ENCODE data around the gene LRP4. TPM values are rescaled to one million over a fixed set of nuclear protein-coding genes. Genes with fewer than 3 reads are reported as not detected.
A peak's percentile ranks its signal among the peaks of the same experiment; 100 is the strongest.

Gene LRP4
- polyA plus RNA-seq, 1 donor from 2014 or later = not detected

DNA sequence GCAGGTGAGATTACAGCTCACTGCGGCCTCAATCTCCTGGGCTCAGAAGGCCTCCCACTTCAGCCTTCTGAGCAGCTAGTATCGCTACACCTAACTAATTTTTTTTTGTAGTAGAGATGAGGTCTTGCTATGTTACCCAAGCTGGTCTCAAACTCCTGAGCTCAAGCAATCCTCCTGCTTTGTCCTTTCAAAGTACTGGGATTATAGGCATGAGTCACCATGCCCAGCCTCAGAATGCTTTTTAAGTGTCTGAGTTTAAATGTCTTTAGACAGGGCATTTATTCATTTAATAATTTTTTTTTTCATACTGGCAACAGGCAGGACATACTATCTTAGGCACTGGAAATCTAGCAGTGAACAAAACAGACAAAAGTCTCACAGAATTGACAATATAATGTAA lies 27.7 kb downstream of the LRP4 start:
- Mint-ChIP-seq H3K9me3 (no peaks in the 10 kb centered on the region), H3K27me3 (peaks cover 3% of the 10 kb centered on the region), H3K4me1 (no peaks in the 10 kb centered on the region), H3K36me3 (no peaks in the 10 kb centered on the region), H3K27ac (no peak overlapping the region), H3K4me3 (no peak overlapping the region)

DNA sequence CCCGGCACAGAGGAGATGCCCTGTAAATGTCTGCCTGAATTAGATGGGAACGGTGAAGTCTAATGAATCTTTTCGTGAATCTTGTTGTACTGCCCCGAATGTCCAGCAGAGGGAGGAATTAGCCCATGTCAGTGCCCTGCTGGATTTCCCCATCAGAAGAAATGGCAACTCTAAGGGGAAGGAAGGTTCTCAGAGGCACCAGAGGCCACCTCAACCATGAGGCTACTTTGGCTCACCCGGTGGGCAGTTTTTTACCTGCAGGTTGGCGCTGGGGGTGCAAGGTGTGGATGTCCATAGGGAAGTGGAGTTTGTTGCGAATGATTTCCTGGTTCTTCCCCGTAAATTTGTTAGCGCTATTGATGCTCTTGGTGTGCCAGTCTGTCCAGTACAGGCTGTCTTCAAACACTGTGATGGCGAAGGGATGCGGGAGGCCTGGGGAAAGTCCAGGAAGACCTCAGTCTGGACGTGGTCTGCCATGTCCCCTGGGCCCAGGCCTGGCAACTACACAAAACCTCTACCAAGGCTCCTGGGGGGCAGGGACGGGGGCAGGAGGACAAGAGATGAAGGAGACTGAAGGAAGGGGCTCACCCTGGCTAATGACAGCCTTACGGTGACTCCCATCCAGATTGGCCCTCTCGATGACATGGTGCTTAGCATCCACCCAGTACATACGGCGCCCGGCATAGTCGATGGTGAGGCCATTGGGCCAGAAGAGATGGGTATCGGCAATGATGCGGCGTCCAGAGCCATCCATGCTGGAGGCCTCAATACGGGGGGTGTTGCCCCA lies 28.5 kb downstream of the LRP4 start:
- H3K36me3 Mint-ChIP-seq = no peaks in the 10 kb centered on the region
- no peak overlapping the region for H3K4me3 Mint-ChIP-seq
- peaks cover 3% of the 10 kb centered on the region for H3K27me3 Mint-ChIP-seq
- H3K27ac Mint-ChIP-seq = no peak overlapping the region
- no peaks in the 10 kb centered on the region for H3K9me3 Mint-ChIP-seq
- no peaks in the 10 kb centered on the region for H3K4me1 Mint-ChIP-seq

DNA sequence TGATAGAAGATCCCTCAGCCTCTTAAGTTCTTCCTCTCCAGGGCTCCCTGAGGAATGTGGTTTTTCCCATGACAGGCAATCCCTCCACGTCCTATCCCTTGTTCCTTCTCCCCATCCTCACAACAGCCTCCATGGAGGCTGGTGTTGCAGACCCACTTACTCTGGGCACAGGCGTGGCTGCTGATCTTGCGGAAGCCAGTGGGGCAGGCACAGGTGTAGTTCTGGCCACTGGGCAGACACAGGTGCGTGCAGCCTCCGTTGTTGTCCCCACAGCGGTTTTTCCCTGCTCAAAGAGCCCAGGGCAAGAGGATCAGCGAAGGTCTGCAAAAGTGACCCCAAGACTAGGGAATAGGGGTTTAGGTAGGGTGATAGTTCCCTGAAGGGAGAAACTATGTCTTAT lies 29.1 kb downstream of the LRP4 start:
- H3K36me3 Mint-ChIP-seq = no peaks in the 10 kb centered on the region
- no peaks in the 10 kb centered on the region for H3K9me3 Mint-ChIP-seq
- H3K4me1 Mint-ChIP-seq = no peaks in the 10 kb centered on the region
- peak overlapping the region in 1 of 3 donors; percentile 64 for H3K27ac Mint-ChIP-seq
- H3K27me3 Mint-ChIP-seq = peaks cover 3% of the 10 kb centered on the region
- H3K4me3 Mint-ChIP-seq = no peak overlapping the region

DNA sequence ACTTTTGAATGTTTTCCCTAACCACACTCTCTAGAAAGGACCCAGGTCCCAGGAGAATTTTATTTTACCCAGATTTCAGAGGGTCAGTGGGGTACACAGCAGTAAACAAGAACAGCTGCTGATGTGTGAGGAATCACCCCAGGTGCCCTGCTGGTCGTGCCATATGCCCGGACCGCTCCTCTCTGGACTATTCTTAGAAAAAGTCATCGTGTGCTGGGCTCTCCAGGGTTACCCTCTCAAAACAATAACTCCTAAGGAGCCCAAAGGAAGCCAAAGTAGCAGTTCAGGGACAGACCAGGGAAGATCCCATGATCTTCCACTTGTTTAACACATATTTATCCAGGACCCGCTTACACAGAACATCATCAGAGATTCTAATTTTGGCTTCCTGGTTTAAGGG lies 29.7 kb downstream of the LRP4 start:
- H3K9me3 Mint-ChIP-seq = no peaks in the 10 kb centered on the region
- no peaks in the 10 kb centered on the region for H3K36me3 Mint-ChIP-seq
- H3K4me1 Mint-ChIP-seq = no peaks in the 10 kb centered on the region
- no peak overlapping the region for H3K27ac Mint-ChIP-seq
- peaks cover 3% of the 10 kb centered on the region for H3K27me3 Mint-ChIP-seq
- no peak overlapping the region for H3K4me3 Mint-ChIP-seq

DNA sequence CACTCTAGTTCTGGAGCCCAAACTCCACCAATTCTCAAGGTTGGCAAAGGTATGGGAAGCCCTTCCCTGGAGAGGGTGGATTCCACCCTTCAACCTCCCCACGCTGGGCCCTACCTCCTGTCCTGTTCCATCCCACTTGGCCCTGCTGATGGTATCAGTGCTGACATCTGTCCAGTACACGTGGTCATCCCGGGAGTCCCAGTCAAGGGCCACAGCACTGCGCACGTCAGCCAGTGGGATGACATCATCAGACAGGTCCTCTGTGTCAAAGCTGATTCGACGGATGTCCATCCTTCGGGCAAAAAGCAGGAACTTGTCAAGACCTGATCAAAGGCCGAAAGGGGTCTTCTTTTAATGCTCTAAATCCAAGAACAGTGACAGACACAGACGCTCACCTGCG lies 32.1 kb downstream of the LRP4 start:
- no peak overlapping the region for H3K27ac Mint-ChIP-seq
- peaks cover 0 to 2% (median 0%) of the 10 kb centered on the region in 3 donors for H3K9me3 Mint-ChIP-seq
- H3K4me1 Mint-ChIP-seq = no peaks in the 10 kb centered on the region
- H3K36me3 Mint-ChIP-seq = peaks cover 3% of the 10 kb centered on the region
- H3K27me3 Mint-ChIP-seq = peaks cover 3% of the 10 kb centered on the region
- H3K4me3 Mint-ChIP-seq = no peak overlapping the region

DNA sequence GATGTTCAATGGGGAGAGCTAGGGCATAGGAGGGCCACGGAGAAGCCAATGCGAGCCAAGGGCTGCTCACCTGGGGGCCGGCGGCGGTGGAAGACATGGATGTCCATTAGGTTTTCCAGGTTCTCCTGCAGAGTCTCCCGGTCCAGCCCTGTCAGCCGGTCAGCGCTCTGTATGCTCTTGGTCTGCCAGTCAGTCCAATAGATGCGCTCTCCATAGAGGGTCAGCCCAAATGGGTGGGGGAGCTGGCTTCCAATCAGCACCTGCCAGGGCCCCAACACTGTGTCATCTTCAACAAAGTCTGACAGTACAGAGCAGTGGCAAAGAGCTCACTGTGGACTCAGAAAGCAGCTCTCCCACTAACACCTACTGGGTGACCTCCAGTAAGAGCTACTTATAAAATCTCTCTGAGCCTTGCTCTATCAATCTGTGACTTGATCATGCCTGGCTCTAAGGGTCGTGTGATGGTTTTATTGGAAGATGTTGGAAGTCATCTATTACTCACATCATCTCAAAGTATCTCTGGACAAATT lies 39.2 kb downstream of the LRP4 start:
- H3K27ac Mint-ChIP-seq = peak overlapping the region in 1 of 3 donors; percentile 83
- peaks cover 4% of the 10 kb centered on the region for H3K27me3 Mint-ChIP-seq

DNA sequence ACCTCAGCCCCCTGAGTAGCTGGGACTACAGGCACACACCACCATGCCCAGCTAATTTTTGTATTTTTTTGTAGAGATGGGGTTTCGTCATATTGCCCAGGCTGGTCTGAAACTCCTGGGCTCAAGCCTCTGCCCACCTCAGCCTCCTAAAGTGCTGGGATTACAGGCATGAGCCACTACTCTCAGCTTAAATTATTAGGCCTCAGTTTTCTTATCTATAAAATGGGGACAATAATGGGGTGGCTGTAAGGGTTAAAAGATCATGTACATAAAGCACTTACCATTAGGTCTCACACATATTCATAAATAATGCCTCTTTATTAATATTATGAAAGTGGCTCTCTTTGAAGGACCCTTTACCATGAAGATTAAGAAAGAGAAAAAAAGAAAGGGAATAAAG lies 40.8 kb downstream of the LRP4 start:
- H3K27me3 Mint-ChIP-seq = peaks cover 5% of the 10 kb centered on the region
- H3K9me3 Mint-ChIP-seq = peaks cover 0 to 2% (median 0%) of the 10 kb centered on the region in 3 donors
- H3K36me3 Mint-ChIP-seq = peaks cover under 1% of the 10 kb centered on the region
- no peak overlapping the region for H3K4me3 Mint-ChIP-seq
- no peak overlapping the region for H3K27ac Mint-ChIP-seq
- peaks cover 0 to 1% (median 0%) of the 10 kb centered on the region in 3 donors for H3K4me1 Mint-ChIP-seq

More for the DNA sequence above, 39.2 kb downstream of the LRP4 start:
- Mint-ChIP-seq H3K4me3 (no peak overlapping the region), H3K9me3 (peaks cover 0 to 2% (median 0%) of the 10 kb centered on the region in 3 donors), H3K36me3 (peaks cover 3% of the 10 kb centered on the region), H3K4me1 (no peaks in the 10 kb centered on the region)

DNA sequence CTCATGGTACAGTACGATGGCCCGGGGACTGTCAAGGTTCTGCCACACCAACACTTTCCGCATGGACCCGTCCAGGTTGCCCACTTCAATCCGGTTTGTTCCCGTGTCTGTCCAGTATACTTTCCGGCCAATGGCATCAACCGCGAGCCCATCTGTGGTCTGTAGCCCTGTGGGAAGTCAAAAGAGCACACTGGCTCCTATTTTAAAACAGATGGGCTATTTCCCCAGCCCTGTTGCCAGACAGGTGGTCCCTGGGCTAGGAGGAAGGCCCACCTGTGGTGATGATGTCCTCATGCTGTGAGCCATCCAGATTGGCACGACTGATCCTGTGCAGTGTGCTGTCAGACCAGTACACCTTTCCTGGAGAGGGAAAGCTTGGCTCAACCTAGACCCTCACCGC lies 41.9 kb downstream of the LRP4 start:
- Mint-ChIP-seq H3K27ac (peak overlapping the region in 1 of 3 donors; percentile 1), H3K4me3 (no peak overlapping the region), H3K9me3 (peaks cover 0 to under 1% (median 0%) of the 10 kb centered on the region in 3 donors)

DNA sequence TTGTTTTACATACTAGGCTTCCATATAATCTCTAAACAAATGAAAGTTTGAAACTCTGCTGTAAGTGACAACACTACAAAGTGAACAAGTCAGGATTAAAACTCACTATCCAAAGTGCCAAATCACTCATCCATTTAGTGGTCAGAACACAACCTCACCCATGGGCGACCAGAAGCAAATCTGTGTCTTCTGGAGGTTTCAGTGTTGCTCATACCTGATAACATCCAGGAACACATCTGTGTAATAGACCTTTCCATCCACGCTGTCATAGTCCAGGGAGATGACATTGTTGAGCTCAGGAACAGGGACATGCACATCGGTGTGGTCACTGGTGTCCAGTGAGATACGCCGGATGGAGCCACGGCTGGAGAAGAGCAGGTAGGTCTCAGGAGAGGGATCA lies 43.8 kb downstream of the LRP4 start:
- no peak overlapping the region for H3K4me3 Mint-ChIP-seq
- H3K36me3 Mint-ChIP-seq = peaks cover 2% of the 10 kb centered on the region
- peaks cover 5% of the 10 kb centered on the region for H3K27me3 Mint-ChIP-seq
- peak overlapping the region in 1 of 3 donors; percentile 81 for H3K27ac Mint-ChIP-seq
- no peaks in the 10 kb centered on the region for H3K9me3 Mint-ChIP-seq
- peaks cover 0 to 1% (median 0%) of the 10 kb centered on the region in 3 donors for H3K4me1 Mint-ChIP-seq

More for the DNA sequence above, 41.9 kb downstream of the LRP4 start:
- Mint-ChIP-seq H3K27me3 (peaks cover 5% of the 10 kb centered on the region), H3K36me3 (no peaks in the 10 kb centered on the region), H3K4me1 (peaks cover 0 to 1% (median 0%) of the 10 kb centered on the region in 3 donors)

DNA sequence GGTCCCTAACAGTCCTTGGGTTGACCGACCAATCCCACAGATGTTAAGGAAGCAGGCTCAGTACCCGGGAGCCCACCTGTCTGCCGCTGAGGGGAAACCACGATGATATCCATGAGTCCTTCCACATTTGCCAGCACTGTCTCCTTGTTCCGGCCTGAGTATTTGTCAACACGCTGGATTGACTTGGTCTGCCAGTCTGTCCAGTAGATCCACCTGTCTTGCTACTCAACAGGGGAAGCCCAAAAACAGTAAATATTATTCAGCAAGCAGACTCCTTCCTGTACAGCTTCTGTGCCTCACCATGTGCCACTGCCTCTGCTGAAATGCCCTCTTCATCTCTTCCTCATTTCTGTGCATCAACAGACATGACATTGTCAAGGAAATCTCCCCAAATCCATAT lies 49.4 kb downstream of the LRP4 start:
- no peaks in the 10 kb centered on the region for H3K9me3 Mint-ChIP-seq
- H3K27ac Mint-ChIP-seq = no peak overlapping the region
- H3K4me1 Mint-ChIP-seq = peaks cover 0 to 1% (median 0%) of the 10 kb centered on the region in 3 donors
- peaks cover 4% of the 10 kb centered on the region for H3K36me3 Mint-ChIP-seq
- H3K4me3 Mint-ChIP-seq = no peak overlapping the region
- H3K27me3 Mint-ChIP-seq = peaks cover 12% of the 10 kb centered on the region

DNA sequence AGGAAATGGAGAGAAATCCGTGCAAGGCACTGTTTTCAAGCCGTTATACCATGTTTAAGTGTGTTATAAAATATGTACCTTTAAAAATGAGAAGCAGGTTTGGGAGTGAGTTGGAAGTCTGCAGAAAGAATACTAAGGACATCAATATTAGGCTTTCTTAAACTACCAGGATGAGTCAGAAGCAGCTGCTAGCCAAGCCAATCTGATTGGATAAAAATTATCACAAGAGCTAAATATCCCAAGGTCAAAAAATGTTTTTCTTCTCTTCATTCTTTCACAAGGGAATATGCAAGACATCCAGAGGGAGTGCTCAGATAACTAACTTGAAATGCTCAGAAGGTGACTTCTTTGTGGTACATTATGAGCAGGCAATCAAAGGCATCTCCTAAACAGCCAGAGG lies 53.0 kb downstream of the LRP4 start:
- H3K27me3 Mint-ChIP-seq = peaks cover 12% of the 10 kb centered on the region
- no peaks in the 10 kb centered on the region for H3K4me1 Mint-ChIP-seq
- no peaks in the 10 kb centered on the region for H3K9me3 Mint-ChIP-seq
- no peak overlapping the region for H3K4me3 Mint-ChIP-seq
- H3K27ac Mint-ChIP-seq = no peak overlapping the region
- H3K36me3 Mint-ChIP-seq = peaks cover 4% of the 10 kb centered on the region

DNA sequence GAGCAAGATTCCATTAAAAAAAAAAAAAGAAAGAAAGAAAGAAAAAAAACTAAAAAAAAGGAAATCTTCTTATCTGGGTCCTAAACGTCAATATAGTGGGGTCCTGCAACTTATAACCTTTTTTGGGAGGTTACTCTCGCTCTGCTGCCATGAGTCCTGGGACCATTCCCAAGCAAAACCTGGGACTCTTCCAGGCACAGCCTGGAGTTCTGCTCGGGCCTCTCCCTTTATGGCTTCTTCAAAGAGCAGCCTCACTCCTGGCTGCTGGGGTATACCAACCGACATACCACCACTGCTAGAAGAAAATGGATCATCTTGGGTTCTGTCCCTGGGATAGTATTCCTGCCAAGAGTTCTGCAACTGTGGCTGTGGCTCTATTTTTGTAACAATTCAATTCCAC lies 58.1 kb downstream of the LRP4 start:
- H3K4me3 Mint-ChIP-seq = no peak overlapping the region
- H3K4me1 Mint-ChIP-seq = no peaks in the 10 kb centered on the region
- no peaks in the 10 kb centered on the region for H3K36me3 Mint-ChIP-seq
- H3K27ac Mint-ChIP-seq = no peak overlapping the region
- peaks cover 7% of the 10 kb centered on the region for H3K27me3 Mint-ChIP-seq
- H3K9me3 Mint-ChIP-seq = no peaks in the 10 kb centered on the region

DNA sequence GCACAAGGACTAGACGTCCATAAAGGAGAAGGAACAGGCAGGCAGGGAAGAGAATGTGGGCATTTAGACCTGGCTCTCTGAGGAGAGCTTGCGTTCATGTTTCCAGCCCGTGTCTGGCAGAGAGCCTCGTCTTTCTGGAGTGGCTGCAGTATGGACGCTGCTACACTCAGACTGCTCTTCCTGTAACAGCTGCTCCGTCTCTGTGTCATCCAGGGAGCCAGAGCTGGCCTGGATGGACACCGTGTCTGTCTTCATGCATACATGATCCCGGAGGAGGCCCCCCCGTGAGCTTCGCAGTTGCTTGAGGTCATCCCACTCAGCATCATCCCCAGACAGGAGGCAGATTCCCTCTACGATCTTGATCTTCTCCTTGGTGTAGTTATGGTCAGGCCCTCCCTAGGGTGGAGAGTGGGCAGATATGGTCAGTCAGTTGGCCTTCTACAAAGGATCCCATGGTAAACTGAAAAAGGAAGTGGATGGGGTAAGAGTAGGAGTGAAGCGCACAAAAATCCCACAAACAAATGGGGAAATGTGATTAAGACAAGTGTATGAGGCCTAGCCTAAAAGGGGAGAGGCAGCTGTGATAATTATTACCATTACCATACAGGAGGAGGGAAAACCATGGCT lies 59.3 kb downstream of the LRP4 start:
- Mint-ChIP-seq H3K4me3 (no peak overlapping the region), H3K36me3 (no peaks in the 10 kb centered on the region), H3K9me3 (no peaks in the 10 kb centered on the region), H3K27me3 (peaks cover 5% of the 10 kb centered on the region), H3K4me1 (no peaks in the 10 kb centered on the region), H3K27ac (no peak overlapping the region)

DNA sequence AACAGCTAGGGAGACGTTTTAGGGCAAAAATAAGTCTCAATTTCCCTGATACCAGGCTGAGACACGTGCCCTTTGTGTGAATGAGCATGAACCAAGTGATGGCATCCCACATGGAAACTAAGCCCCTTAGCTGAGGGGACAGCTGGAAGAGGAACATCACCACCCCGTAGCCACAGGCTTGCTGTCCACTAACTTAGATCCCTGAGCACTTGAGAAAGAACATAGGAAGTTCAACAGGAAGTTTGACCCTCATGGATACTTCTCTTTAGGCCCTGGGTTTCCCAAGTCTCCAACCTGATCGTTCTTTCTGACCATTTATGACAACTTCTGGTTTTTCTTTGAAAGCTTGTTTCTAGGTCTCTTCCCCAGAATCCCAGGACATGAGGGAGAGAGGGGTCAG lies 60.7 kb downstream of the LRP4 start:
- Mint-ChIP-seq H3K27ac (no peak overlapping the region), H3K27me3 (peaks cover 3% of the 10 kb centered on the region), H3K4me1 (no peaks in the 10 kb centered on the region), H3K36me3 (no peaks in the 10 kb centered on the region), H3K4me3 (no peak overlapping the region), H3K9me3 (no peaks in the 10 kb centered on the region)

DNA sequence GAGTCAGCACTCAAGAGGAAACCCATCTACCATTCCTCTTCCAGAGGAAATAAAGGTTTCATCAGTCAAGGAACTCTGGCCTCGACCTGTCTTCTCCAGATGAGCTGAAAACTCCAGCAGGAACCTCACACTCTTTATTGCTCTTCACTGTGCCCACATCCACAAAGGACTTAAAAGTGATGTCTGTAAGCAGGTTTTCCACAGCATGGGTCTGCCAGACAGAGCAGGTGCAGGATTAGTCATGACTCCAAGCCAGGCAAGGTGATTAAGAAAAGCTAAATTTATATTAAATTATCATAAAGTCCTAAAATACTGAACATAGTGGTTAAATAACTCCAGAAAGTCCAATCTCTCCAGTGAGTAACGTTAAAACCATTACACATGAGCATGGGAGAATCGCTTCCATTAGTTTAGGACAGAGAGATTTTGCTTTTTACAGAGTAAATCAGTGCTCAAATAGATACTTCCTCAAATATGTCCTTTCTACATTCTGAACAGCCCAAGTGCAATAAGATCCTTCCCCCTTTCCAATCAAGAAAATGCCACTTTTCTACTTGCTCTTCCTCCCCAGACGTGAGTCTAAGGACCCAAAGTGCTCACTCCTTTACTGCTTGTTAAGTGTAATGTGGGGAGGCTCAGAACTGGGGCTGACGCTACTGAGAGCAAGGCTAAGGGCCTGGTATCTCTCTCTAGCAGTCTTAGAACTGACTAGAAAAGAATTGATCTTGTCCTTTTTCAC lies 61.6 kb downstream of the LRP4 start:
- H3K27ac Mint-ChIP-seq = no peak overlapping the region
- H3K4me1 Mint-ChIP-seq = no peaks in the 10 kb centered on the region
- H3K36me3 Mint-ChIP-seq = peaks cover 1% of the 10 kb centered on the region
- H3K4me3 Mint-ChIP-seq = no peak overlapping the region
- no peaks in the 10 kb centered on the region for H3K9me3 Mint-ChIP-seq
- peaks cover 3% of the 10 kb centered on the region for H3K27me3 Mint-ChIP-seq

Data from IgD-negative memory B cell (primary cell).